Right lobe of liver (tissue), 6 donors: ENCODE measurements around the gene OSBPL5. TPM values are rescaled to one million over a fixed set of nuclear protein-coding genes. Genes with fewer than 3 reads are reported as not detected.

Experiments
- ATAC-seq, 4 donors: fragments of 200-7000 bp; cut with Tn5 transposase; one replicate each; pipeline ENCODE4 v1.9.1; 2020; ENCODE audit warnings: mild to moderate bottlenecking in 4 of 4, moderate library complexity in 4 of 4
- DNase-seq, 3 donors: peaks; one replicate each; pipeline ENCODE4 v3.0.0-alpha.2; 2020
- H3K27ac ChIP-seq, 3 donors: fragments of 200-600 bp; one replicate each; pipeline ENCODE4 v1.8.0; 2022
- H3K27me3 ChIP-seq, 2 donors: fragments of 200-600 bp; one replicate each; pipeline ENCODE4 v1.8.0; 2022
- H3K36me3 ChIP-seq, 4 donors: fragments of 200-600 bp; sonication (generic) in 1 of 4; one replicate each; pipeline versions ENCODE4 v1.5.1 to v1.8.0; 2017 to 2022; ENCODE audit warnings: control low read depth in 1 of 4
- H3K4me1 ChIP-seq, 4 donors: fragments of 200-600 bp; sonication (generic) in 1 of 4; one replicate each; pipeline versions ENCODE4 v1.5.1 to v1.8.0; 2017 to 2022; ENCODE audit warnings: control low read depth in 1 of 4
- H3K4me3 ChIP-seq, 3 donors: fragments of 200-600 bp; one replicate each; pipeline ENCODE4 v1.8.0; 2022
- H3K9me3 ChIP-seq, 4 donors: fragments of 200-600 bp; sonication (generic) in 1 of 4; one replicate each; pipeline versions ENCODE4 v1.5.1 to v1.8.0; 2017 to 2022; ENCODE audit warnings: control low read depth in 1 of 4
- POLR2A ChIP-seq: fragments of 450-650 bp; IDR thresholded peaks from one replicate; pipeline ENCODE4 v1.6.1; 2017; ENCODE audit warnings: antibody characterized with exemption, mild to moderate bottlenecking
- WGBS: methylation state at CpG from one replicate; pipeline ENCODE4 v1.1.6; 2018; ENCODE audit warnings: low coverage, low lambda C conversion rate; ENCODE audit not compliant: insufficient coverage; ENCODE audit errors: missing lambda C conversion rate; 5-methylcytosine and 5-hydroxymethylcytosine counted together
- intact Hi-C, 2 donors: fragments of 100-400 bp; cut with DNase I; formaldehyde crosslinking; loops; one replicate each; pipeline versions ENCODE4 v1.11.2 to v1.14.1; 2022
- total RNA-seq, 6 experiments: library from RNA; depleted of rRNA in 2 of 6; stranded (reverse); fragments of >200 nt in 2 of 6; fragmentation: NEBNext Ultra II Directional in 3 of 6; extraction: Animal tissue kit (Norgen Biotek cat#: 25700) in 3 of 6; gene quantifications; one replicate each; pipeline versions ENCODE4 v1.1.0 to v1.2.4, GENCODE V29; 2016 to 2023
- TF ChIP-seq, protein P1 (sequence below), 4 donors: fragments of 200-600 bp in 3 of 4; fragments of 450-650 bp in 1 of 4; IDR thresholded peaks; one replicate each; pipeline versions ENCODE4 v1.5.1 to v1.8.0; 2016 to 2022; ENCODE audit warnings: antibody characterized with exemption in 4 of 4, mild to moderate bottlenecking in 2 of 4
- donor health status: DM: no; HTN: yes; CAD: no.
- donor health status: DM: no; HTN: no; CAD: no.
- donor health status: DM: no; HTN: no; CAD: no.
- donor health status: DM: no; HTN: yes; CAD: no.
- donor health status: DM: no; HTN: yes; CAD: no.

Gene OSBPL5
- total RNA-seq, 6 experiments from 2014 or later: 2.2 to 6.3 (median 3.4) TPM

- Histone ChIP-seq H3K27ac (no peak overlapping the region), H3K9me3 (no peaks in the 10 kb centered on the region), H3K36me3 (no peaks in the 10 kb centered on the region), H3K4me1 (no peaks in the 10 kb centered on the region), H3K27me3 (no peaks in the 10 kb centered on the region), H3K4me3 (no peak overlapping the region)
- WGBS: 77% methylated on average over 10 of the region's 19 CpGs
- DNase-seq (peak in 1 of 3 donors; percentile 22), ATAC-seq (no peak)
- no peak for TF ChIP-seq POLR2A
- TF ChIP-seq, protein P1, sequence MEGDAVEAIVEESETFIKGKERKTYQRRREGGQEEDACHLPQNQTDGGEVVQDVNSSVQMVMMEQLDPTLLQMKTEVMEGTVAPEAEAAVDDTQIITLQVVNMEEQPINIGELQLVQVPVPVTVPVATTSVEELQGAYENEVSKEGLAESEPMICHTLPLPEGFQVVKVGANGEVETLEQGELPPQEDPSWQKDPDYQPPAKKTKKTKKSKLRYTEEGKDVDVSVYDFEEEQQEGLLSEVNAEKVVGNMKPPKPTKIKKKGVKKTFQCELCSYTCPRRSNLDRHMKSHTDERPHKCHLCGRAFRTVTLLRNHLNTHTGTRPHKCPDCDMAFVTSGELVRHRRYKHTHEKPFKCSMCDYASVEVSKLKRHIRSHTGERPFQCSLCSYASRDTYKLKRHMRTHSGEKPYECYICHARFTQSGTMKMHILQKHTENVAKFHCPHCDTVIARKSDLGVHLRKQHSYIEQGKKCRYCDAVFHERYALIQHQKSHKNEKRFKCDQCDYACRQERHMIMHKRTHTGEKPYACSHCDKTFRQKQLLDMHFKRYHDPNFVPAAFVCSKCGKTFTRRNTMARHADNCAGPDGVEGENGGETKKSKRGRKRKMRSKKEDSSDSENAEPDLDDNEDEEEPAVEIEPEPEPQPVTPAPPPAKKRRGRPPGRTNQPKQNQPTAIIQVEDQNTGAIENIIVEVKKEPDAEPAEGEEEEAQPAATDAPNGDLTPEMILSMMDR (IDR thresholded peaks at IDR 0.05): no peak
- intact Hi-C loops: no loop called here
Measured at GRCh38 chr11:3191586-3192324, 26.6 kb upstream of the OSBPL5 start.

DNA sequence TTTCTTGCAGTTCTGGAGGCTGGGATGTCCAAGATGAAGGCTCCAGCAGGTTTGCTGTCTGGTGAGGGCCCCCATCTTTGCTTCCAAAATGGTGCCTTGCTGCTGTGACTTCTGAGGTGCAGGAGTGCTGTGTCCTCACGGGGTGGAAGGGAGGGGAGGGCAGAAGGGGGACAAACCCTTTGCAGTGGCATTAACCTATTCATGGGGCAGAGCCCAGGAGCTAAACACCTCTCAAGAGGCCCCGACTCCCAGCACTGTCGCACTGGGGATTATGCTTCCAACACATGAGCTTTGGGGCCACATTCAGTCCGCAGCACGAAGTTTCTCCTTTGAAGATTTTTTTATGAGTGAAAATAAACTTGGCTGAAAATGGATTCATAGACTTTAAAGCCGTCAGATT lies 25.5 kb upstream of the OSBPL5 start:
- Histone ChIP-seq H3K4me3 (no peak overlapping the region), H3K36me3 (no peaks in the 10 kb centered on the region), H3K4me1 (no peaks in the 10 kb centered on the region), H3K9me3 (no peaks in the 10 kb centered on the region), H3K27ac (no peak overlapping the region), H3K27me3 (no peaks in the 10 kb centered on the region)
- TF ChIP-seq POLR2A: no peak
- TF ChIP-seq, protein P1 (IDR thresholded peaks at IDR 0.05): no peak
- no peak for ATAC-seq
- peak in 1 of 3 donors; percentile 33 for DNase-seq
- WGBS: 66% methylated on average over 5 of the region's 6 CpGs
- intact Hi-C loops: no loop called here

DNA sequence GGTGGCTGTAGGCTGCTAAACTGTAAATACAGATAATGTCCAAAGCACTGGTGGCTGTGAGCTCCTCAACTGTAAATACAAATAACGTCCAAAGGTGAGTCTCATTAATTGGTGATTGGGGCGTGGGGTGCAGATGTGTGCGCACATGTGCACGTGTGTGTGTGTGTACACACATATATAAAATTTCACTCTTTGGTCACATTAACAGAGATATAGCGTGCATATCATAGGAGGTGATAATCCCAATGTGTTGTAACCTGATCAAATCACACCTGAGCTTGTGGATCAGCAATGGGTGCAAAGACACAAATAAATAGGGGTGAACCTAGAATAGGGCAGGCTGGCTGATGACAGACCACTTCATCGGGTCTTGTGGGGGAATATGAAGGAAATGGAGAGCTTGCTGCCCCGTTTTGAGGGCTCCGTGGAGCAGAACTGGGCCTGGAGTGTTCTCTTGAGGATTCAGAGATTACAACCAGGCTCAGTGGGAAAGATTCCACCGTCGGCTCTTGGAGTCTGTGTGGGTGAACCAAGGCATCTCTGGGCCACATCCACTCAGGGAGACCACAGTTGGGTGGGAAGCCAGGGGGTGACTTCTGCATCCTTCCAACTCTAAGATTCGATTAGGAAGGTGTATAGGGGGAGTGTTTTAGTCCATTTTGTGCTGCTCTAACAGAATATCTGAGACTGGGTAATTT lies 24.9 kb upstream of the OSBPL5 start:
- H3K4me3 ChIP-seq: no peak overlapping the region
- no peaks in the 10 kb centered on the region for H3K27me3 ChIP-seq
- no peak for DNase-seq
- ATAC-seq: no peak
- H3K27ac ChIP-seq: no peak overlapping the region
- intact Hi-C loops: no loop called here
- TF ChIP-seq POLR2A: no peak
- TF ChIP-seq, protein P1 (IDR thresholded peaks at IDR 0.05): no peak
- no peaks in the 10 kb centered on the region for H3K9me3 ChIP-seq
- no peaks in the 10 kb centered on the region for H3K4me1 ChIP-seq
- H3K36me3 ChIP-seq: no peaks in the 10 kb centered on the region
- whole genome bisulfite sequencing: 72% methylated on average over 6 of the region's 11 CpGs

- ATAC-seq (no peak), DNase-seq (peak in 1 of 3 donors; percentile 35)
- Histone ChIP-seq H3K9me3 (no peaks in the 10 kb centered on the region), H3K4me1 (no peaks in the 10 kb centered on the region), H3K36me3 (no peaks in the 10 kb centered on the region), H3K4me3 (no peak overlapping the region), H3K27ac (no peak overlapping the region), H3K27me3 (no peaks in the 10 kb centered on the region)
- TF ChIP-seq, protein P1 (IDR thresholded peaks at IDR 0.05): no peak
- TF ChIP-seq POLR2A: no peak
- 30% methylated on average over 6 of the region's 15 CpGs for WGBS
- intact Hi-C loops: no loop called here
Measured at GRCh38 chr11:3189196-3189843, 24.2 kb upstream of the OSBPL5 start.
